Spleen (tissue), 7 donors: Measurements from ENCODE around the gene ELF2.

ENCODE experiments used
- CTCF ChIP-seq, 11 experiments: fragments of 200-600 bp in 7 of 11; fragments of 450-650 bp in 4 of 11; sonication (generic) in 4 of 11; IDR thresholded peaks in 8 of 11; conservative IDR thresholded peaks in 3 of 11; 1 replicate in 7 of 11; 2 replicates in 4 of 11; pipeline versions ENCODE4 v1.4.0 to v1.8.0; 2016 to 2021; ENCODE audit warnings: antibody characterized with exemption in 11 of 11, inconsistent platforms in 4 of 11, mild to moderate bottlenecking in 1 of 11
- POLR2A ChIP-seq, 3 donors: fragments of 450-650 bp; IDR thresholded peaks; one replicate each; pipeline ENCODE4 v1.5.1; 2017; ENCODE audit warnings: antibody characterized with exemption in 3 of 3, mild to moderate bottlenecking in 1 of 3
- POLR2AphosphoS5 ChIP-seq, 3 donors: sonication (generic); formaldehyde crosslinking; IDR thresholded peaks; one replicate each; pipeline ENCODE4 v1.5.1; 2017; ENCODE audit warnings: antibody characterized with exemption in 3 of 3
- donor health status: DM: no; HTN: no; CAD: no; lungs with moderate emphysema.
- donor health status: DM: no; HTN: no; CAD: no.
- donor health status: DM: no; HTN: no; CAD: no.

GRCh38 chr4:139015948-139016471, 161.0 kb downstream of the ELF2 start:
- peak in 1 of 11 experiments; percentile 6 for TF ChIP-seq CTCF (IDR thresholded peaks at IDR 0.05 in 8 of 11, conservative IDR thresholded peaks at IDR 0.05 in 3 of 11)
- no peak for TF ChIP-seq POLR2A (IDR thresholded peaks at IDR 0.05)
- TF ChIP-seq POLR2AphosphoS5 (IDR thresholded peaks at IDR 0.05) = no peak
